C1 segment of cervical spinal cord (tissue), 14 donors: Measurements from ENCODE around the gene RFFL.
"Not testable (repeated sequence)": the region's sequence is repeated elsewhere in the genome, so short reads cannot be mapped to it uniquely, and the experiment has no call there.

Source experiments
- DNase-seq, 14 donors: peaks; one replicate each; lab custom pipeline; 2025; lab: John Stamatoyannopoulos, UW

RFFL gene

DNA sequence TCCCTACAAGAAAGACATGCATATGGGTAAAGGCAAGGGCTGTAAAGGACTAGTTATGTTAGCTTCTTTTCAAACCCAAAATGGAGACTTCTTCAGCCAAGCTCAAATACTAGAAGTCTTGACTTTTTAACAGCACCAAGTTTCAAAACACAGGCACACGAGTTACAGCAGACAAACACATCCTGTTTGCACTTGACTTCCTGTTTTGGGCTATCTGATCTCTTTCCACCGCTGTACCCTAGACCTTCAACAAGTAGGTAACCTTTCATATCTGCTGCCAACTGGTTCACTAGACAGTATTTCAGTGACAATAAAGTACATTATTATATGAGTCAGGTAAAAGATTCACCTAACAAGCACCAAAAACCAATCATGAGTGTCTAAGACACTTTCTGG is 12.3 kb downstream of the RFFL start:
- DNase-seq = no peak

DNA sequence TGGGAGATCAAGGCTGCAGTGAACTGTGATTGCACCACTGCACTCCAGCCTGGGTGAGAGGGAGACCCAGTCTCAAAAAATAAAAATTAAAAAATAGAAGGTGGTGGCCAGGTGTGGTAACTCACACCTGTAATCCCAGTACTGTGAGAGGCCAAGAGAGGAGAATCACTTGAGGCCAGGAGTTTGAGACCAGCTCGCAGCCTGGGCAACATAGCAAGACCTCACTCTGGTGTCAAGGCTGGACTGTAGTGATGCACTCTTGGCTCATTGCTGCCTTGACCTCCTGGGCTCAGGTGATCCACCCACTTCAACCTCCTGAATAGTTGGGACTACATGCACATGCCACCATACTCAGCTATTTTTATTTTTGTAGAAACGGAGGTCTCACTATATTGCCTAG is 13.3 kb downstream of the RFFL start:
- DNase-seq = no peak

DNA sequence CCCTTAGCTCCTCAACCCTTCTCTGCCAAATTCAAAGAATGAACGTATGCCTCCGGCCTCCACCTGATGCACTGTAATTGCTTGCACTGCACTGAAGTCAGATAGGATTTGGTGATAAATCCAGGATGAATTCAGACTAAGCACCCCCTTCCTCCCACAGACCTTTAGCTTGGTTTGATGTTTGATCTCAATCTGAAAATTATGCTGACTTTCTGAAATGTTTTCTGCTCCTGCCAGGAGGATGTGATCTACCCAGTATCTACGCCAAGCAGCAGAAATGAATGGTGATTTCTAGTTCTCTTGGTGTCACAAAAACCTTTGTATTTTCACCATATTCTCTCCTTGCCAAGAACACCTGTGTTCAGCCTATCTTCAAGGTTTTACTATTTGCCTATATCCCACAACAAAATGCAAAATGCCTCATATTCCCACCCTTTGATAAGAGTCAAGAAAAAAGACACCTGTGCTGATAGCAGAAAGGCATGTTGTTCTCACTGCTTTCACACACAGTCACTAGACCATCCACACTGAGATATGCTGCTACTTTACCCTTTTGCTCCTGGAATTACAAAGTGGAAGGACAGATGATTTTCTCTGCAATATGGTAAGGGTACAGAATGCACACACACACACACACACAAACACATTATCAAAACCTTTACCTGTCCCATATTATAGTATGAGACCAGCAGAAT is 14.7 kb downstream of the RFFL start:
- DNase-seq = no peak

DNA sequence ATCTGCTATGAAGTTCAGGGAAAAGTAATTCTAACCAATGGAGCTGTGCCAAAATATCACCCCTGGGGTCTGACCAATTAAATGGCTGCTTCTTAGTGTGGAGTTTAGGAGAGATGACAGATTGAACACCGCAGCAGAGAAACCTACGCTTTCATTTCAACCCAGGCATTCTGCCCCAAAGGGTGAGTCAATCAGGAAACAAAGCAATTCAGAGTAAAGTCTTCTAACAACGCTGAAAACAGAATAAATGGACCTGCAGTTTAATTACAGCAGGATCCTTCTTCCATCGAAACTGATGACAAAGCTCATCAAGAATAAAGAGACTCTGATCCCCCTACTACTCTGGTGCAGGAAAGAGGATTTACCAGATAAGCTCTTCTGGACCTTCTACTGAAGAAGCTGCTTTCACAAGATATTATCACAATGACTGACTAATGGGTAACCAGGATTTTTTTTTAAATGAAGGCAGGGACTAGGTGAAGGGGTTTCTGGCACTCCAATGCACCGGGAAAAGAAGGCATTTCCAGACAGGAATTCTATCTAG is 16.7 kb downstream of the RFFL start:
- peak in 1 of 14 donors; percentile 18 for DNase-seq

DNA sequence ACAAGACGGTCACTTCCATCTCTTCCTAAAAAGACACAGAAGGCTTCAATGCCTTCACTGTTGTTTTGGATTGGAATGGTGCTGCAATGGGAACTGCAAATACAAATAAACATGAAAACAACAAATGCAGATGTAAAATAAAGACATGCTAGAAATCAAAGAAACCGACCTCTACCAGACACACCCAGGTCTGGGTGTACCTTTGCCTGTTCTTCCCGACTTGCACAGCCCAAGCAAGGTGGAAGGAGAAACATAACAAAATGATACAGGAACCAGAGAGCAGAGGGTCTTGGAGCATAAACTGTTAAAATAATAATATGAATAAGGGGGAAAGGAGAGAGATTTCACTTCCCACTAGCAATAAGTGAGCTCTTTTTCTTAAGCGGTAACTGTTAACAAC is 17.3 kb downstream of the RFFL start:
- no peak for DNase-seq

DNA sequence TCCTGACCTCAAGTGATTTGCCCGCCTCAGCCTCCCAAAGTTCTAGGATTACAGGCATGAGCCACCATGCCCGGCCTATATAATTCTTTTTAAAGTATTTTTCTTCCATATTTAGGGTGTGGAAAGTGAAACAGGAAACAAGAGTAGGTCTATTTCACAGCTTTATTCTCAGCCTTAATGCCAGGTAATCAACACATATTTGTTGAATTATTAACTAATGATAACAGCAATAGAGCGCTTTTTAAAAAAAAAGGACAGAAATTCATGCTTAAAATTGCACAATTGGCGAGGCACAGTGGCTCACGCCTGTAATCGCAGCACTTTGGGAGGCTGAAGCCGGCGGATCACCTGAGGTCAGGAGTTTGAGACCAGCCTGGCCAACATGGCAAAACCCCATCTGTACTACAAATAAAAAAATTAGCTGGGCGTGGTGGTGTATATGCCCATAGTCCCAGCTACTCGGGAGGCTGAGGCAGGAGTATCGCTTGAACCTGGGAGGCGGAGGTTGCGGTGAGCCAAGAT is 18.0 kb downstream of the RFFL start:
- not testable (repeated sequence) for DNase-seq

DNA sequence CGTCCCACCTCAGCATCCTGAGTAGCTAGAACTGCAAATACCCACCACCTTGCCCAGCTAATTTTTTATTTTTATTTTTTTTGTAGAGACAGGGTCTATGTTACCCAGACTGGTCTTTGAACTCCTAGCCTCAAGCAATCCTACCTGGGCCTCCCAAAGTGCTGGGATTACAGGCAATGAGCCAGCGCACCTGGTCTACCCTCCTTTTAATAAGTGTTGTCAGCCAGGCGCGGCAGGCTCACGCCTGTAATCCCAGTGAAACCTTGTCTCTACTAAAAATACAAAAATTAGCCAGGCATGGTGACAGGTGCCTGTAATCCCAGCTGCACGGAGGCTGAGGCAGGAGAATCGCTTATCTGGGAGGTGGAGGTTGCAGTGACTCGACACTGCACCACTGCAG is 19.3 kb downstream of the RFFL start:
- DNase-seq = no peak

DNA sequence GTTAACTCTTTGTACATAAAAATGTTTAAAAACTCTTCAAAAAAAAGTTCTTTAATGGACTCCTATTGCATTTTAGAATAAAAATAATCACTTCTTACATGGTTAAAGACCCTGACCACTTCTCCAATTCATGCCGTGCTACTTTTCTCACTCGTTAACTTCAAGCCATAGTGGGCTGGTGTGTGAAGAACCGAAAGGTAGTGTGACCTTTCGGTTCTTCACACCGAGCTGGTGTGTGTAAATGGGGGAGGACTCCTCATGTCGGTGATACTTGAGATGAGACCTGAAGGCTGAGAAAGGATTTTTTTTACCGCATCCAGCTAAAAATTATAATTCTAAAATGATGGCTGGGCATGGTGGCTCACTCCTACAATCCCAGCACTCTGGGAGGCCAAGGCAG is 22.1 kb downstream of the RFFL start:
- DNase-seq = no peak

DNA sequence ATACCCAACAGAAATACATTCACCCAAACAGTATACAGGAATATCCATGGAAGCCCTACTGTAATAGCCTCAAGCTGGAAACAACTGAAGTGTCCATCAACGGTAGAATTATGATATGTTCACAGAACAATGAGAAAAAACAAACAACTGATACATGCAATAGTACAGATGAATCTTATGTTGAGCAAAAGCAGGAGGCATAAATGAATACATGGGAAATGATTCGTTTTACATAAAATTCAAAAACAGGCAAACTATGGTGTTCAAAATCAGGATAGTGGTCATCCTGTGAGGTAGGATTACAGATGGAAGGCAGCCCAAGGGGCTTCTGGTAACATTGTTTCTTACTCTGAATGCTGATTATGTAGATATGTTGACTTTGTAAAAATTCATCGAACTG is 25.1 kb downstream of the RFFL start:
- no peak for DNase-seq

DNA sequence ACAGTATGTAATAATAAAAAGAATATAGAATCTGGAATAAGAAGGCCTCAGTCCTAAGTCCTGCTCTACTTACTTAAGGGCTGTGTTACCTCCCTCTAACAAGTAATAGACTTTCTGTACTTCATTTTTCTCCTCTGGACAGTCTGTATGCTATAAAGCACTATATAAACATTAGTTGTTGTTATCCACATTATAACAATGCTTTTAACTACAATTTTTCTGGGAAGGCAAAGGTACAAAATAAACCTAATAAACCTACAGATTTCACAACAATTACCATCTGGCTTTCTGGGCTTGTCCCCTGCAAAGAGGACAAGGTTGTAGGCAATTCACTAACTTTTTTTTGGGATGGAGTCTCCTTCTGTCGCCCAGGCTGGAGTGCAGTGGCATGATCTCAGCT is 32.7 kb downstream of the RFFL start:
- no peak for DNase-seq

DNA sequence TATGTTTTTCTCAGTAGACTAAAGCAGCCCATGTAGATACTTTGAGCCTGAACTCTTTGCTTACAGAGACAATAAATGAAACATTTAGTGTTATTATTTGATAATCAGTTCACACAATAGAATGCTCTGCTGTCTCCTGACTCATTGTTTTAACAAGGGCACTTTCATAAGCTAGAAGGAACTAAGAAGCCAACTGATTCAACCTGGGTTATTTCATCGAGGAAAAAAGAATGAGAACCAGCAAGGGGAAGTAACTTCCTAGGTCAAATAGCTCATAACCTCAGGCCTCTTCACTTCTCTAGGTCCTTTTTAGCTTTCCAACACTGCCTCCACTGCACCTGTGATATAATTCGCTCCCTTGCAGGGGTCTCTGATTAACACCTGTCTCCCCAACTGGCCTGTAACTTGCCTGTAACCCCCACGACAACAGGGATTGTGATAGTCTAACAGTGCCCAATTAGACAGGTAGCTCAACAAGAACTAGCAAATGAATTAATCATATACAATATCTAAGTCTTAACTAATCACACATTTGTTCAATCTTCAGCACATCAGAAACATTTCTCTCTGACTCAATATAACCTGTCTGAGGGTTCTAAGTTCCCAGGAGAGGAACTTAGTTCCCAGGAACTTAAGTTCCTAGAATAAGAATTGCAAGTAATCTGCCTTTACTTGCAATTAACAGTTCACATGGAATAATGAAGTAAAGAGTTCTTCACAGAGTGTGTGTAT is 34.8 kb downstream of the RFFL start:
- no peak for DNase-seq

DNA sequence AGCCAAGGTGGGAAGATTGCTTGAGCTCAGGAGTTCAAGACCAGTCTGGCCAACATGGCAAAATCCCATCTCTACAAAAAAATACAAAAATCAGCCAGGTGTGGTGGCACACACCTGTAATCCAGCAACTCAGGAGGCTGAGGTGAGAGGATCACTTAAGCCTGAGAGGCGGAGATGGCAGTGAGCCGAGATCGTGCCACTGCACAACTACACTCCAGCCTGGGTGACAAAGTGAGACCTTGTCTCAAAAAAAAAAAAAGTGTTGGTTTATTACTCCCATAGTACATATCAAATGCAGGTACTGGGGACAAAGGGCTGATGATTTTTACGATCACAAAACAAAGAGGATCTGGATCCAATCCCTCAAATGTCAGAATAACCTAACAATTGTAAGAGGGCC is 35.4 kb downstream of the RFFL start:
- DNase-seq = not testable (repeated sequence)

DNA sequence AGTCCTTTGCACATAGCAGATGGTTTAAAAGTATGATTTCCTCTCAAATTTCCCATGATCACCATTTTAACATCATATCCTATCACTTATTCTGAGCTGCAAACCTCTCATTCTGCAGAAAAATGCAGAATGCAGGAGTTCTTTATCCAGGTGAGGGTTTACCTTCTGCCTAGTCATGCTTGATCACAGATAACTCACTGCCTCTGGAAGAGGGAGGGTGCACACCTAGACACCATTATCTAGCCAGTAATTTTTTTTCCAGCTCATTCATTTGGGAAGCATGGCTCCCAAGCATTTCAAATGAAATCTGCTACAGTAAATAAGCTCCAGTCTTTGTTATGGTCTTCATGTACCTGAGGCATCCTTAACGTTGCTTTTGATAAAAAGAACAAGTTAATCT is 38.0 kb downstream of the RFFL start:
- DNase-seq = no peak

DNA sequence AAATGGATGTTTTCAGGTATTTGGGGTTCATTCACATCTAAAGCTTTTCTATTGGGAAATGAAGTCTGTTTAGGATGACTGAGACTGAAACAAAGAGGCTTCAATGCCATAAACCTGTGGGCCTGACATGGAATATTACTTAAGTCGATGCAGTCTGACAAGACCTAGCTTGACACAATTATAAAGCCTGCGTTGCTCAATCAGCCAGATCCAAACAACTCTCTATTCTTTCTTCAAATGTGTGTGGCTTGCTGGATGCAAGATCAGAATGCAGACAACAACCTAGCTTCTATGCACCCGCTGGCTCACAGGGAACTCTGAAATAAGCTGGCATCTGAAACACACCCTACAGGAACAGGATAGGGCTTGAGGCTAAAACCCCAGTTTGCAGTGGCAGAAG is 40.0 kb downstream of the RFFL start:
- DNase-seq = peak in 2 of 14 donors; percentile 24 to 25

DNA sequence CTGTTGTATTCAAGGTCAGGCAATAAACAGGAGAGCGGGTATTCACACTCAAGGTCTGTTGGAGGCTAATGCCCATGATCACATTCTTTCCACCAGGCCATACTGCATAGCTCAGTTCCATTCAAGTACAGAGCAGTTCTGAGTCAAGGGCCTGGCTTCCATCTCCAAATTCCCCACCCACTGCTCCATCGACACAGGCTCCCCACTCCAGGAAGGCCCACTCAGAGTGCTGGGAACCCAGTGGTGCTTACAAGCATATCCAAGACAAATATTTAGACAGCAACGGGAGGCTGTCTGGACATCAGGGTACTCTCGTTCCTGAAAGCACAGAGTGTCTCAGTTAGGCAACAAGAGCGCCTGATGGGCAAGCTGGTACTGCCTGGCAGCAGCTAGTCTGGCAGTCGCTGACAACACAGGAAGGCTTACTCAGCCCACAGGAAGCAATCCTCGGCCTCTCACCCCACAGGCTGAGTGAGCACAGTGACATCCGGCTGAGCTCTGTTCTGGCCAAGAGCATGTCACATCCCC is 40.9 kb downstream of the RFFL start:
- peak in 12 of 14 donors; percentile 44 to 96 (median 84) for DNase-seq

DNA sequence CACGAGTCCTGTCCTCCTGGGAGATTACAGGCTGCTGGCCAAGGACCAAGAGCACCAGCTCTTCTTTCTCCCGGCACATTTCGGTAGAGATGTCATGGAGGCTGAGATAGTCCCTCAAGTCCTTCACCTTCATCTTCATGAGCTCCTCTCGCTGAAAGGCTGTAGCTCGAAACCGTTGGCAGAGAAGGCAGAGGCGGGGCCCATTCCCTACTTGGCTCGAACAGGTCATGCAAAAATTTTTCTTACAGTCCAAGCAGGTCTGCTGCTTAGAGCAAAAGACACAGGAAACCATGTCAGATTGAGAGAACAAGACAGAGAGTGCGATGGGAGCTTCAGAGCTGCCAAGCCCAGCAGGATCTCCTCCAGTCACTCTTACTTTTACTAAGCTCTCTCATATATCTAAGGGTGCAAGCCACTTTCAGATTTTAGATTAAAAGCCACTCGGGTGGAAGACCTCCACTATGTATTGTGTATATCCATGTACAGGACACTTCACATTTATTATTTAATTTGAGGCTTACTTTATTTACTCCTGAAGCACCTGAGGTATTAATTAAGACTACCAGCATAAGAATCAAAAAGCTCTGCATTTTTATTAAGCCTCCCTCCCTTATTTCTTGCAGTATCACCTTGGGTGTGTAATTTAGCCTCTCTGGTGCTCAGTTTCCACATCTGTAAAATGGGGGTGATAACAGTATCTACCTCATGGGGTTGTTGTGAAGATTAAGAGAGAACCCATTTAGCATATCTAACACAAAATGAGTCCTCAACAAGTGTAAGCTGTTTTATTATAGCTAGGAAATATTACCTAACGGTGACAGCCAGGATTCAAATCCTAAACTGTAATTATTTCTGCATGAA is 41.8 kb downstream of the RFFL start:
- no peak for DNase-seq

DNA sequence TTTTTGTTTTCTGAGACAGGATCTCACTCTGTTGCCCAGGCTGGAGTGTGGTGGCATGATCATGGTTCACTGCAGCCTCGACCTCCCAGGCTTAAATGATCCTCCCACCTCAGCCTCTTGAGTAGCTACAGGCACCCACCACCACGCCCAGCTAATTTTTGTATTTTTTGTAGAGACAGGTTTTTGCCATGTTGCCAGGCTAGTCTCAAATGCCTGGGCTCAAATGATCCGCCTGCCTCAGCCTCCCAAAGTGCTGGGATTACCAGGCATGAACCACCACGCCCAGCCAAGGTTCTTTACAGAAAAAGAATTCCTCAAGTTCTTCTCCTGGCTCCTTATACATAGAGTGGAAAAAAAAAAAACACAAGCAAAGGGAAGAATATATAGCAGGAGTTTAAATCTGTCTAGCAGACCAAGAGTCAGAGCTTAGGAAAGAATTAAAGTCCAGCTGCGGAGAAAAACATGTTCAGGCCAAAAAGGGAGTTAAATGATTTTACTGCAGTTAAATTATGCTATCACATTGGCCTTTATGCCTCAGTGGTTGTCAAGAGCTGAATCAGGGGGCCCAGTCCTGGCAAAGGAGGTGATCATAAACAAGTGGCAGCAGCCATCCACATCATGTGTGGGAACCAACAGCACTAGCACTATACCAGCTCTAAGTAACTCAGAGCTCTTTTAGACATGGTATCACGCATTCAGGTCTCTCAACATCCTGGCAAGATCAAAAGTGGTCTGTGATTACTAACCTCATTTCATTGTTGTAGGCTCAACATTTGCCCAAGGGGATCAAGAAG is 43.9 kb downstream of the RFFL start:
- DNase-seq = no peak

DNA sequence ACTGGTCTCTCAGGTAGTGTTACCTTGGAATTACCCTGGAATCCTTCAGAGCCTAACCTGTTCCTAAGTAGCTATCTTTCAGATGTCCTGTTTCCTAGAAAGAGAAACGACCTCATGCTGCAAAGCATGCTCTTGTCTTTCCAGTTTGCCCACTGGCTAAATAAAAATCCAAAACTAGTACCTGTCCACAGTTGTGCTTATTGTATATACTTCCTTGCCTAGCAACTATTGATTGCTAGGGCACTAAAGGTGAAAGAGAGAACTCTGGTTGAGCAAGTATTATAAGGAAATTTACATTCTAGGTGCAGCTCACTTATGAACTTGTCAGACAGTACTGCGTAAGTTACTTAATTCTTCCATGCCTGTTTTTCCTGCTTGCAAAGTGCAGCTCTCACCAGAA is 44.7 kb downstream of the RFFL start:
- DNase-seq = no peak

DNA sequence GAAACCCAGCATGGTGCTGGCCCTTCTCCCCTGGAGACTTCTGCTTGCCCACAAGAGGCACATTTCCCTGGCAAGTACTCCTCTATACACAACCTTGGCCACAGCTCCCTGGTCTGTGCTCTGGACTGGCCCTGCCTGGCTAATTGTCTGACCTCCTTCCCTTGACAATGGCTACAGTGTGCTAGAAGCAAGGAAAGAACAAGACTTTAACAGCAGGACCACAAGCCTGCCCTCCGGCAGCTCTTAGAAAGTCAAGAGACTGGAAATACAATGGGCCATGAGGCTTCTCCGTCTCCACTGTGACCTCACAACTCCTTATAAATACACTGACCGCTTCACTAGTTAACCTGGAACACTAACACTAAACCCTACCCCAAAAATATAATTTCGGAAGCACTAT is 46.5 kb downstream of the RFFL start:
- no peak for DNase-seq

DNA sequence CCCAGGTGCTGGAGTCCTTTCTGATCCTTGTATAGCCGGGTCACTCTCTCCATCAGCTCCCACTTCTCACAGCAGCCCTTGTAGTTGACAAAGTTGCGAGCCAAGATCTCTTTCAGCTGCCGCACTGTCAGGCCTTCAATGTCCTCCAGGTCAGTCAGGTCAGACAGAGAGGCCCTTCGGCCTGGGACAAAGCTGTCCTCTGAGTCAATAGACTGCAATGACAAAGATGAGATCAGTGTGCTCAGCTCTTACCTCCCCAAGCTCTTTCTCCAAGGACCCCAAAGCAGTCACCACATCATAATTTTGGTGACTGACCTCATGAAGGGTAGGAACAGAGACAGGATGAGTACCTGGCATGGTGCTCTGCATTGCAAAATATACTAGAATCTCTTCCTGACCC is 47.1 kb downstream of the RFFL start:
- DNase-seq = no peak

DNA sequence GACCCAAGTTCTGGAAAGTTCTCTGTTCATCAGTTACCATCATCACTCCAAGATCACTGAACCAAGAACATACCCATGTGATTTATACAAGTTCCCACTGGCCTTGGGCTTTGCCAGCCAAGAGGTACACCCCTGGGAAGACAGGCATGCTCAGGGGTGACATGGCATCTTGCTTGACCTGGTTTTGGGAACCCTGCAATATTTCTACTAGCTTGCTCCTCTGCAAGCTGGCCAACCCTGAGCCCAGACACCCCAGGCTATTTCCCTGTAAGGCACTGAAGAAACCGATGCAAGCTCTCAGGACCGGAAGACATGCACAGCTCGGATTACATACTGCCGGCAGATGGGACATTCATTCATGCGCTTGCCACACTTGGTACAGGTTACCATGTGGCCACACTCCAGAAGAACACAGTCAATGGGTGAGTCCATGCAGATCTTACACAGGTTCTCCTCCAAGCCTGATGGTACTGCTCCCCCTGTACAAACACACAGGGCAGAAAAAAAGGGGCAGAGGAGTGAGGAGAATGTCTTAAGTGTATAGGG is 51.8 kb downstream of the RFFL start:
- DNase-seq = no peak
